KMS-11 (cell line): ENCODE measurements around the gene PRKAR2A.

Experiments used
- H2AFZ ChIP-seq: fragments of 200-600 bp; sonication (generic); 2 replicates; pipeline ENCODE4 v1.6.1; 2016; ENCODE audit warnings: antibody characterized with exemption, mixed run types, low read depth
- H3K27ac ChIP-seq: fragments of 200-600 bp; sonication (generic); 2 replicates; pipeline ENCODE4 v1.6.1; 2016; ENCODE audit warnings: mild to moderate bottlenecking, mixed run types
- H3K27me3 ChIP-seq: fragments of 200-600 bp; sonication (generic); 2 replicates; pipeline ENCODE4 v1.6.1; 2017; ENCODE audit warnings: mild to moderate bottlenecking, low read depth, mixed run types, moderate library complexity; ENCODE audit not compliant: insufficient read depth
- H3K36me3 ChIP-seq: fragments of 200-600 bp; sonication (generic); 2 replicates; pipeline ENCODE4 v1.6.1; 2017; ENCODE audit warnings: mild to moderate bottlenecking, mixed run types; ENCODE audit not compliant: insufficient read depth
- H3K4me1 ChIP-seq: fragments of 200-600 bp; sonication (generic); 2 replicates; pipeline ENCODE4 v1.6.1; 2016; ENCODE audit warnings: mild to moderate bottlenecking, low read depth, mixed run types; ENCODE audit not compliant: poor library complexity, severe bottlenecking
- H3K4me2 ChIP-seq: fragments of 200-600 bp; sonication (generic); 2 replicates; pipeline ENCODE4 v1.7.0; 2016; ENCODE audit warnings: mild to moderate bottlenecking, mixed run types
- H3K4me3 ChIP-seq: fragments of 200-600 bp; sonication (generic); IDR thresholded peaks from 2 replicates; pipeline ENCODE4 v1.6.1; 2017; ENCODE audit warnings: low read depth, low read length, mixed read lengths; ENCODE audit not compliant: insufficient read depth
- H3K79me2 ChIP-seq: fragments of 200-600 bp; sonication (generic); 2 replicates; pipeline ENCODE4 v1.6.1; 2016; ENCODE audit warnings: low read depth, mixed run types; ENCODE audit not compliant: insufficient read depth
- H3K9ac ChIP-seq: fragments of 200-600 bp; sonication (generic); 2 replicates; pipeline ENCODE4 v1.6.1; 2016; ENCODE audit warnings: mild to moderate bottlenecking, mixed run types
- H4K20me1 ChIP-seq: fragments of 200-600 bp; sonication (generic); 2 replicates; pipeline ENCODE4 v1.6.1; 2016; ENCODE audit warnings: mild to moderate bottlenecking, mixed run types; ENCODE audit not compliant: insufficient read depth
- TF ChIP-seq, protein P1 (sequence below): fragments of 200-600 bp; sonication (generic); conservative IDR thresholded peaks from 2 replicates; pipeline ENCODE4 v1.6.1; 2017; ENCODE audit warnings: low read depth, mild to moderate bottlenecking, antibody characterized with exemption, low read length, moderate library complexity, mixed read lengths

Gene PRKAR2A

DNA sequence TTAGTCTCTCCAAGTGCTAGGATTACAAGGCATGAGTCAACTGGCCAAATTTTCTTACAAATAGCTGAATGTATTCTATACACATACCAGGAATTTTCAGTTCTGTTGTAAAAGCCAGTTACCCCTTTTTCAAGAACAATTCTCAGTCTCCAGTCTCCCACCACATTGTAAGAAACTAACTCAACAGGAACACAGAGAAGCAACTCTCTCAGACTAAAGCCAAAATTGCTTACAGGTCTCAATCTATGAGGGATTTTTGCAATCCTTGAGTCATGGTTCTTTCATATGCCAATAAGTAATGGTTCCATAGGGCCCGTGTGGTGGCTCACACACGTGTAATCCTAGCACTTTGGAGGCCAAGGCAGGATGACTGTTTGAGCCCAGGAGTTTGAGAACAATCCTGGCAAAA is 139.2 kb downstream of the PRKAR2A start:
- TF ChIP-seq, protein P1, sequence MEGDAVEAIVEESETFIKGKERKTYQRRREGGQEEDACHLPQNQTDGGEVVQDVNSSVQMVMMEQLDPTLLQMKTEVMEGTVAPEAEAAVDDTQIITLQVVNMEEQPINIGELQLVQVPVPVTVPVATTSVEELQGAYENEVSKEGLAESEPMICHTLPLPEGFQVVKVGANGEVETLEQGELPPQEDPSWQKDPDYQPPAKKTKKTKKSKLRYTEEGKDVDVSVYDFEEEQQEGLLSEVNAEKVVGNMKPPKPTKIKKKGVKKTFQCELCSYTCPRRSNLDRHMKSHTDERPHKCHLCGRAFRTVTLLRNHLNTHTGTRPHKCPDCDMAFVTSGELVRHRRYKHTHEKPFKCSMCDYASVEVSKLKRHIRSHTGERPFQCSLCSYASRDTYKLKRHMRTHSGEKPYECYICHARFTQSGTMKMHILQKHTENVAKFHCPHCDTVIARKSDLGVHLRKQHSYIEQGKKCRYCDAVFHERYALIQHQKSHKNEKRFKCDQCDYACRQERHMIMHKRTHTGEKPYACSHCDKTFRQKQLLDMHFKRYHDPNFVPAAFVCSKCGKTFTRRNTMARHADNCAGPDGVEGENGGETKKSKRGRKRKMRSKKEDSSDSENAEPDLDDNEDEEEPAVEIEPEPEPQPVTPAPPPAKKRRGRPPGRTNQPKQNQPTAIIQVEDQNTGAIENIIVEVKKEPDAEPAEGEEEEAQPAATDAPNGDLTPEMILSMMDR = no peak
- H2AFZ ChIP-seq = no peak overlapping the region
- H3K27ac ChIP-seq = no peak overlapping the region
- H3K4me3 ChIP-seq = no peak overlapping the region
- no peaks in the 10 kb centered on the region for H3K4me1 ChIP-seq
- peaks cover 64% of the 10 kb centered on the region; the same call in 1 of the 2 replicates for H3K79me2 ChIP-seq
- H3K9ac ChIP-seq = no peak overlapping the region
- no peaks in the 10 kb centered on the region for H3K36me3 ChIP-seq
- H4K20me1 ChIP-seq = no peaks in the 10 kb centered on the region
- no peaks in the 10 kb centered on the region for H3K27me3 ChIP-seq
- no peak overlapping the region for H3K4me2 ChIP-seq

GRCh38 chr3:48707157-48707556 is 140.5 kb downstream of the PRKAR2A start:
- H4K20me1 ChIP-seq = no peaks in the 10 kb centered on the region

DNA sequence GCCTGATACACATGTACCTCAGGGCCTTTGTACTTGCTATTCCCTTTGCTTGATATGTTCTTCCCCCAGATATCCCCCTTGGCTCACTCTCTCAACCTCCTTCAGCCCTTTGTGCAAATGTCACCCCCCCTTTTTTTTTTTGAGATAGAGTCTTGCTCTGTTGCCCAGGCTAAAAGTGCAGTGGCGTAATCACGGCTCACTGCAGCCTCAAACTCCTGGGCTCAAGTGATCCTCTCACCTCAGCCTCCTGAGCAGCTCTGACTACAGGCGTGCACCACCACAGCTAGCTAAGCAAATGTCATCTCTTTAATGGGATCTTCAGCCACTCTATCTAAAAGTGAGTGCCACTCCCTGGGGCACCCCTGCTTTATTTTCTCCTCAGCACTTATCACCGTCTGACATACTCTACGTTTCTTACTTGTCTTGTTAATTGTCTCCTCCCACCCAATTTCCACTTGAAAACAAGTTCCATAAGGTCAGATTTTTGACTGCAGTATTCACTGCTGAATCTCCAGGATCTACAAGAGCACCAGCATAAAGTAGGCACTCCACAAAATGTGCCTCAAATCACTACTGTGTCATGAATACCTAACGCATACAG is 145.3 kb downstream of the PRKAR2A start:
- H2AFZ ChIP-seq = no peak overlapping the region
- TF ChIP-seq, protein P1 = no peak
- H4K20me1 ChIP-seq = no peaks in the 10 kb centered on the region
- H3K4me3 ChIP-seq = no peak overlapping the region
- no peak overlapping the region for H3K27ac ChIP-seq
- peaks cover 32% of the 10 kb centered on the region; the same call in 1 of the 2 replicates for H3K79me2 ChIP-seq
- H3K36me3 ChIP-seq = no peaks in the 10 kb centered on the region
- no peaks in the 10 kb centered on the region for H3K4me1 ChIP-seq
- H3K4me2 ChIP-seq = no peak overlapping the region
- no peak overlapping the region for H3K9ac ChIP-seq
- H3K27me3 ChIP-seq = no peaks in the 10 kb centered on the region

More at GRCh38 chr3:48707157-48707556, 140.5 kb downstream of the PRKAR2A start:
- Histone ChIP-seq H3K4me2 (no peak overlapping the region), H3K27ac (no peak overlapping the region), H3K27me3 (no peaks in the 10 kb centered on the region), H3K4me3 (no peak overlapping the region), H3K79me2 (peaks cover 53% of the 10 kb centered on the region; the same call in 1 of the 2 replicates), H2AFZ (no peak overlapping the region), H3K9ac (no peak overlapping the region), H3K36me3 (no peaks in the 10 kb centered on the region), H3K4me1 (no peaks in the 10 kb centered on the region)
- TF ChIP-seq, protein P1 = no peak

DNA sequence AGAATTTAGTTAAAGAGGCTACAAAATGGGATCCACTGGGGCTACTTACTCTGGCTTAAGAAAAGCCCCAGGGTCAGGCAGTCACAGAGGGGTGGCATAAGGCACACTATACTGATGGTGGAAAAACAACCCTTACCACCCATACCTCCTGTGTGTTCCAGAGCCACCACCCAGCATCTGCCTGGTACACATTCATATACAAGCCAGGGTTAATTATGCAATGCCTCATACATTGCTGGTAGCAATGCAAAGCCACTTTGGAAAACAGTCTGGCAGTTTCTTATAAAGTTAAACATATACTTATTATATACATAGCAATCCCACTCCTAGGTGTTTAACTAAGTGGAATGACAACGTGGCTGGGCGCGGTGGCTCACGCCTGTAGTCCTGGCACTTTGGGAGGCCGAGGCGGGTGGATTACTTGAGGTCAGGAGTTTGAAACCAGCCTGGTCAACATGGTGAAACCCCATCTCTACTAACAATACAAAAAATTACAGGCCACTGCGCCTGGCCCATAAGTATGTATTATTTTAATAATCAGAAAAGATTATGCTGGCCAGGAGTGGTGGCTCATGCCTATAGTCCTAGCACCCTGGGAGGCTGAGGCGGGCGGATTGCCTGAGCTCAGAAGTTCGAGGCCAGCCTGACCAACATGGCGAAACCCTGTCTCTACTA is 146.8 kb downstream of the PRKAR2A start:
- Histone ChIP-seq H3K79me2 (peaks cover 29% of the 10 kb centered on the region; the same call in 1 of the 2 replicates), H3K4me1 (no peaks in the 10 kb centered on the region), H4K20me1 (no peaks in the 10 kb centered on the region), H2AFZ (no peak overlapping the region), H3K27me3 (no peaks in the 10 kb centered on the region), H3K9ac (no peak overlapping the region), H3K27ac (no peak overlapping the region), H3K36me3 (no peaks in the 10 kb centered on the region), H3K4me3 (no peak overlapping the region), H3K4me2 (no peak overlapping the region)
- TF ChIP-seq, protein P1 = no peak
